H4 (cell line): Measurements from ENCODE around the gene NFATC1. TPM values are rescaled to one million over a fixed set of nuclear protein-coding genes. Genes with fewer than 3 reads are reported as not detected.

Experiments used
- DNase-seq: peaks from one replicate; pipeline ENCODE4 v3.0.0-alpha.2; 2015; ENCODE audit warnings: low spot score
- total RNA-seq: library from RNA; depleted of rRNA; stranded (reverse); fragments of >200 nt; shearing (Covaris generic); gene quantifications from 2 replicates; pipeline ENCODE4 v1.2.3, GENCODE V29; 2014

NFATC1 gene
- total RNA-seq, 1 experiment from 2014 or later = 4.3 TPM

DNA sequence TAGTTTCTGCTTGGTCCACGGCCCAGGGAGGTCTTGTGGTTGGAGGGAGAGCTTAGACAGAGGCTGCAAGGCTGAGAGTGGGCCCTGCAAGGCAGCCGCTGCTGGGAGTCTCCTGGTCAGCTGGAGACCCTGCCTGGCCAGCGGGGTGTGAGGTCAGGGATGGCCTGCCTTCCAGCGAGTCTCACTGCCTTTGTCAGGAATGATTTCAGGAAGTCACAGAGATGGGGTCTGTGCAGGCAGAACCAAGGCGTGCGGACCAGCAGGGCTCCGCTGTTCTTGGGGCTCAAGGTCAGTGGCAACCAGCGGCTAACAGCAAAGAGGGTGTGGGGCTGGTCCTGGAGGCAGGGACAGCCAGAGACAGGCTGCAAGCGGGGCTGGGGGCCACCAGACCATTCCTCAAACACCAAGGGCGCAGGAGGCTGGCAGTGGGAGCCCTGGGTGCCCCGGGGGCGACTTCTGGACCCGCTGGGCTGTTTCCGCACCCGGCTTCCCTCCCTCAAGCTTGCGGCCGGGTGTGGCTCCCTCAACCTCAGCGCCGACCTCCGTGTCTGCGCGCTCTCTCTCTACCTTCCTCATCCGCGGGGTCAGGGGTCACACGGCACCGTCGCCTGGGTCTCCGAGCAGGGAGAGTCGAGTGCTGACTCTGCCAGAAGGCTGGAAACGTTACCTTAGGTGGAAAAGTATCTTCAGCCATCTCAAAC is 159.4 kb downstream of the NFATC1 start:
- DNase-seq = no peak

DNA sequence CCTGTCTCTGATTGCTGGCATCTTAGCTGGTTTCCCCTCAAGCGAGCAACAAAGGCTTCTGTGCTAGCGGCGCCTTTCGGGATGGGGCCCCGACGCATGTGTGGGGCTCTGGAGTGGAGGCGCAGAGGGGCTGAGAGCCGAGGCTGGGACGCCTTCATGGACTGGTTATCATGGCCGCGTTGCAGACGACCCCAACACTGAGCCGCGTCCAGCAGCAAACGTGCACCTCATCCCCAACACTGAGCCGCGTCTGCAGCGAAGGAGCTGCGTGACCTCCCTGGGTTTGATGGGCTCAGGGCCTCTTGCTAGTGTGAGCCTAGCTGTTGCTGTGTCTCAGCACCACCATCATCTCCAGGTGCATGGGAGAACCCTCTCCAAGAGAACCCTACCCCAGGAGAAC is 160.2 kb downstream of the NFATC1 start:
- DNase-seq = no peak

DNA sequence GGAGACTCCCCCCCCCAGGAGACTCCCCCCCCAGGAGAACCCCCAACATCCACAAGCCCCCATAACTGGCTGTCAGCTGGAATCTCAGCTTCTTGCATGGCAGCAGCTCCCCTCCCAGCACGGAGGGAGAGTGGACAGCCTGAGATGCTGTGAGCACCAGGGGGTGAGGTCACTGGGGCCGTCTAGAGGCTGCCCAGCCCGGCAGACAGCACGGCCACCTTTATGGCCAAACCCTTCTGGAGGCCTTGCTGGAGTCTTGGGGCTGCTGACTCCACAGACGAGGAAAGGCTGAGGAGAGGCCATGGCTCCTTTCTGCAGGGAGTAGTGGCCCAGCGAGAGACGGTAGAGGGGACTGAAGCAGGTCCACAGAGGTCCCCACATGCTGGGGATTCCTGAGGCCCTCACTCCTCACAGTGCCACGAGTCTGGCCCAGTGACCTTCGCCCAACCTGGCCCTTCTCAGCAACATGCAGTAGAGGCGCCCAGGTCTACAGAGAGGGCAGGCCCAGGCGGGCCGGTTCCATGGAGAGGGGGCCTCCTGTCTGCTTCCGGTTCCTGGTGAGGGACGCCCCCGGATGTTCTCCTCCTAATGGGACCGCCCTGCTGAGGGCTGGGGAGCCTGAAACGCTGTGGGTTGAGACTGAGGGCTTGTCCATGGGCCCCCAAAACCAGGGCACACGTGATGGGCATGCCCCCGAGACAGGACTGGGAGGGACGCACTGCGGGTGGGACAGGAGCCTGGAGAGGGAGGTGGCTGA is 161.3 kb downstream of the NFATC1 start:
- no peak for DNase-seq

DNA sequence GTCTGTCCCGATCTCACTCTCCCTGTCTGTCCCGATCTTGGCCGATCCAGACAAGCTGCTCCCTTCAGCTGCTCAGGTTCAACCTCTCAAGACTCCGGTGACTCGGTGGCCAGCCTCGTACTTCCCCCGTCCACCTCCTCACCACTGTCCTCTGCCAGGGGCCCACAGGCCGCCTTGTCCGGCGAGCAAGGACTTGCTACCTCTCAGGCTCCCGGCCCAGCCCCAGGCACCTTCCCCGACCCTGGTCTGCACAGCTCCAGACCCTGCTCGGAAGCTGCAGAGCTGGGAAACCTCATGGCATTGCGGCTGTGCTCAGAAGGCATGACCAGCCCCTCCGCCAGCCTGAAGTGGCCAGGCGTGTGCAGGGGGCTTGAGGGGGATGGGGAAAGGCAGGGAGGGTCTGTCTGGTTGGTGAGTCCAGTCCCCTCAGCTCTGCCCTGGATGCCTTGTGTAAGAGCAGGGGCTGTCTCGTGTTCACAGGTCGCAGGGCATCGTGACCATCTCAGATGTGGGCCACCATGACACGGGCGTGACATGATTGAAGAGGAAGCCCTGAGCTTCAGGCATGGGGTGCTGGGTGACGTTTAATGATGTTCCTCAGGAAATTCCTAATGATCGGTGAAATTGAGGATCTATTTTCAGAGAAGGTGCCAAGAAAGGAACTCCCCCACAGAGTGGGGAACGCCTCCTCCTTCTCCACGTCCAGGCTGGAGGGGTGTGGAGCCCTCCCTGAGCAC is 162.6 kb downstream of the NFATC1 start:
- no peak for DNase-seq

DNA sequence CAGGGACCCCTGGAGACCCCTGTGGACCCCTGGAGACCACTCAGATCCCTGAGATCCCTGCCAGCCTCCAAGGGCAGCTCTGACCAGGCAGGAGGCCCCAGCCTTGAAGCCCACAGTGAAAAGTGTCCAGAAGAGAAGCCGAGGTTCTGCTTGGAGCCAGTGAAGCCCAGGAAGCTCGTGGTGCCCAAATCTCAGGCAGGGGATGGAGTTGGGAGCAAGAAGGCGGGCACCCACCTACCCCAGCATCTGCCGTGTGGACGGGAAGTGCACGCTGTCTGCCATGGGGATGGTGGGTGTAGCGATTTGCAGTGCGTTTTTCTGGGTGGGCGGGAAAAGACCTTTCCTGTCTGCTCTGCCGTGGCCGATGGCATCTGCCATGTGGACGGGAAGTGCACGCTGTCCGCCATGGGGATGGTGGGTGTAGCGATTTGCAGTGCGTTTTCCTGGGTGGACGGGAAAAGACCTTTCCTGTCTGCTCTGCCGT is 163.2 kb downstream of the NFATC1 start:
- DNase-seq = no peak

DNA sequence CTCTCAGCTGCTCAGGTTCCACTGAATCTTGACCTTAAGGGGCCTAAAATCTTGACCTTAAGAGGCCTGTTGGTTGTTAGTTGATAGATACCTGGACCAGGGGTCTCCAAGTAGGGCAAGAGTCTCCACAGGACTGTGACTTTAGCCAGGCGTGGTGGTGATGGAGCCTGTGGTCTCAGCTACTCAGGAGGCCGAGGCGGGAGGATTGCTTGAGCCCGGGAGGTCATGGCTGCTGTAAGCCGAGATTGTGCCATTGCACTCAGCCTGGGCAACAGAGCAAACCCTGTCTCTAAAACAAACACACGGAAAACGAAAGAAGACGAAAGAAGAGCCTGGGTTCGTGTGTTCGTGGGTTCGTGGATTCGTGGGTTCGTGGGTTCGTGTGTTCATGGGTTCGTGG is 163.7 kb downstream of the NFATC1 start:
- no peak for DNase-seq

DNA sequence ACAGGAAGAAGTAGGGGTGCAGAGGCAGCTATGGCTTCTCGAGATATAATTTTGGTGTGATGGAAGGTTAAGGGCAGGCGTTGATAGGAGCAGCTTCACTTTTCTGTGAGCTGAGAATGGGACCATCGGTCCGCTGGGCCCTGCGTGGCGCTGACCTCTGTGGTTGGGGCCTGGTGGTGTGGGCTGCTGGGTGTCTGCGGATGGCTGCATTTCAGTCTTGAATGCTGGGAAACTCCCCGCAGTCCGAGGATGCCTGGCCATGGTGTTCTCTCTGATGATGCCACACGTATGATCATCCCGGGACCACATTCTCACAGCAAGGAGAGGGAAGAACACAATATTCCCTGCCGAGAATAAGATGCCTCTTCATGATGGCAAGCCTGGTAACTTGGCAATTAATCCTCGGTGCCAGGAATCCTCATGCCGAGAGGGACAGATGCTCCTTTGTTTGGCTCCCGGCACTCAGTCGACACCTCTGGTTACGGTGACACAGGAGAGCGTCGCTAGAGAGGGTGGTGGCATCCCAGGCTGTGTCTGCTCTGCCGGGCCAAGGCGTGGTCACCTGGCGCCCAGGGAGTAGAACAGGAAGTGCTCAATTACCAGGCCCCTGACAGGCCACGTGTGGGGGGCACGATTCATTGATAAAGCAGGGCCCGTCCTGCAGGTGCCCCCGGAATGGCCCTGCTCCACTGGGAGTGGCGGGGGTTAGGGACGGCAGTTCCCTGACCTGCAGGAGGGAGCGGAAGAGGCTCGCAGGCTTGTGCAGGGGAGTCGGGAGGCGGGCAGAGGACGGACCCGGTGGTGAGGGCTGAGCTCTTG is 164.5 kb downstream of the NFATC1 start:
- no peak for DNase-seq

DNA sequence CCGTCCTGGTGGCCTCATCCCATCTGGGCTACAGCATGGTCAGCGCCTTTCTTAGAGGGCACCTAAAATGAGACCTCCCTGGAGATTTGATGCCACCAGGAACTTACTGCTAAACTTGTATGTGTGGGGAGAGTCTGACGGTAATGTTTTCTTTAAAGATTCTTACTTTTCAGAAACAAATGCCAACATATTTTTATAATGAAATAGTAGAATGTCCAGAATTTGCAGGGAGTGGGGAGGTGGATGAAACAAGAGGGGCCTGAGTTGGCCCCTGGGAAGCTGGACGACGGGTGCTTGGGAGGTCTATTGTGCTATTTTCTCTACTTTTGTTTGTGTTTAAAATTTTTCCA is 165.1 kb downstream of the NFATC1 start:
- DNase-seq = no peak

DNA sequence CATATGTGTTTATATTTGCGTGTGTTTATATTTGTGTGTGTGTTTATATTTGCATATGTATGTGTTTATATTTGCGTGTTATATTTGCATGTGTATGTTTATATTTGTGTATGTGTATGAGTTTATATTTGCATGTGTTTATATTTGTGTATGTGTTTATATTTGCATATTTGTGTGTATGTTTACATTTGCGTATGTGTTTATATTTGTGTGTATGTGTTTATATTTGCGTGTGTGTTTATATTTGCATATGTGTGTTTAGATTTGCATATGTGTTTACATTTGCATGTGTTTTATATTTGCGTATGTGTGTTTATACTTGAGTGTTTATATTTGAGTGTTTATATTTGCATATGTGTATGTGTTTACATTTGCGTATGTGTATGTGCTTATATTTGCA is 168.2 kb downstream of the NFATC1 start:
- no peak for DNase-seq

DNA sequence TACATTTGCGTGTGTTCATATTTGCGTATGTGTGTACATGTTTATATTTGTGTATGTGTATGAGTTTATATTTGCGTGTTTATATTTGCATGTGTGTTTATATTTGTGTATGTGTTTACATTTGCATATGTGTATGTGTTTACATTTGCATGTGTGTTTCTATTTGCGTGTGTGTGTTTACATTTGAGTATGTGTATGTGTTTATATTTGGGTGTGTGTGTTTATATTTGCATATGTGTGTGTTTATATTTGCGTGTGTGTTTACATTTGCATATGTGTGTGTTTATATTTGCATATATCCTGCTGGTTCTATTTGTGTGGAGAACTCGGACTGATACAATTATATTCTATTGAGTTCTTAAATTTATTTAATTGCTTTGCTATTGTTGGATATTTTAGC is 168.7 kb downstream of the NFATC1 start:
- DNase-seq = no peak

DNA sequence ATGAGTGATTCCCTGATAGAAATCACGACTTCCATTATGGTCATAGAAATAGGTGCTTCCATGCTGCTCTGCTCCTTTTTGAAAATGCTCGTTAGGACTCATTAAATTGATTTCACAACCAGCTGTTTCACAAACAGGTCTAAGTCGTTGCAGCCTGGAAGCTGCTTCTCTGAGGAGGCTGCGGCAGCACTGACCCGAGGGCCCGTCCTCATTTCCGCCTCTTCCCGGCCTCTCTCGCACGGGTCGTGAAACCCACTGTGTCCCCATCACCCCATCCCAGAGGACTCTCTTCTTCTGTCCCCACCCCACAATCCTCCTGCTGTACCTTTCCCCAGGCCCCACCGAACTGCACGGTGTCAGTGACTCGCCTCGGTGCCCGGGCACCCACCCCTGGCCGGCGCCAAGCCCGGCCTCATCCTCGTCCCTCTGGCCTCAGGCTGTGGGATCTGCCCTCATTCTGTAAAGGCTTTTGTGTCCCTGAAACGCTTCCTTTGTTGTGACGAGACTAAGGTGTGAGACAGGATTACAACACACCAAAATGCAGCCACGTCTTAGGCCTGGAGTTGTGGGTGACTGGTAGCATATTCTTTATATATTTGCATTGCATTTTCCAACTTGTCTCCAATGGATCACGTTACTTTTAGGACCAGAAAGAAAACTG is 171.2 kb downstream of the NFATC1 start:
- DNase-seq = no peak

DNA sequence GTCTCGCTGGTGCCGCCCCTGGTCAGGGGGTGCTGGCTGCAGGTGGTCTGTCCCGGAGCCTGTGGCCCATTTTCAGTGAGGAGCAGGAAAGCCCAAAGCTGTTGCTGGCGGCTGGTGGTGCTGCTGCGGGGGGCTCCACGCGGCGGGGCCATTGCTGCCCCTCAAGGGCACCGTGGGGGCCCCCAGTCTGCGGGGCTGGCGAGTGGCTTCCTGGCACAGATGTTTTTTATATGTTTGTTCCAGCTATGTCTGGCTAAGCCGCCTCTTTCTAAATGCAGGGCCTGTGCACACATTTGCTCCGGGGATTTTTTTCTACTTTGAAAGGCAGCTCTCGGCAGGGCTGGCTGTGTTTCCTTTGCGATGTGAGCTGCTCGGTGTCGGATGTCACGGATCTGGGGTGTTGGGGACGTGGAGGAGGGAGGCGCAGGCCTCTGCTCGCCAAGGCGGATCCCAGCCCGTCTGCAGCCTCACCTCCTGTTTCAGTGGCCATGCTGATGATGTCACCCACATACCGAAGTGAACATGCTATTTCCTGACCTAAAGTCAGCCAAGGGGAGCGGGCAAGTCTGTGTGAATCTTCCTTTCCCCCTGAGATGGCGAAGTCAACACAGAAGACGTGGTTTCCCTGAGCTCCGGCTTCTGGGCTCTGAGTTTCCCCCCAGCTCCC is 171.9 kb downstream of the NFATC1 start:
- peak; percentile 92 for DNase-seq

DNA sequence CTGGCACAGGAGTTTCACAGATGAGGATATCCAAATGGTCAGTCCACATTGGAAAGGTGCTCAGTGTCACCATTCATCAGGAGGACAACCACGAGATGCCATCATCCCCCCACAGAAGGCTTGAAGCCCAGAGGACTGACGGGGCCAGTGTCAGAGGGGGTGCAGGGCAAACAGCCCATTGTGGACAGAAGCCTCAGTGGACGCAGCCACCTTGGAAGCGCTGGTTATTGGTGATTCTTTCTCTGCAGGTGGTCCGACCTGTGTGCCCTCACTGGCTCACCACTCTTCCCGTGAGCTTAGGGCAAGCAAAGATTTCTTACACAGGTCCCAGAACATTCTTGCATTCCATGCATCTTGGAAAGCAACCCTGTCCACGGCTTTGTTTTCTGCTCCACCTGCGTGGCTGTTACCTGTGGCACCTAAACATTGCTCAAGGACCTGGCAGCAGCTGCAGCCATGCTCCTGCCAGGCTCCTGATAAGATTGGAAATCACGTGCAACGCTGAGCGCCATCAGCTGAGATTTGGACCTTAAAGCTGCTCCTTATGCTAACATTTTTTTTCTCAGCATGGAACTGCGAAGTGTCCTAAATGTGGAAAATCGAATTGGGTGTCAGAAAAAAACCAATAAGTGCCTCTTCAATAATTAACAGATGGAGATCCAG is 172.9 kb downstream of the NFATC1 start:
- DNase-seq = no peak

DNA sequence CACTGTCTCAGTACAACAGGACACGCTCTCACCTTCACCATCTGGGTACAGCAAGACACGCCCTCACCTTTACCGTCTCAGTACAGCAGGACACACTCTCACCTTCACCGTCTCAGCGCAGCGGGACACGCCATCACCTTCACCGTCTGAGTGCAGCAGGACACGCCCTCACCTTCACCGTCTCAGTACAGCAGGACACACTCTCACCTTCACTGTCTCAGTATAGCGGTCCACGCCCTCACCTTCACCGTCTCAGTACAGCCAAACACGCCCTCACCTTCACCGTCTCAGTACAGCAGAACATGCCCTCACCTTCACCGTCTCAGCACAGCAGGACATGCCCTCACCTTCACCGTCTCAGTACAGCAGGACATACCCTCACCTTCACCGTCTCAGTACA is 174.0 kb downstream of the NFATC1 start:
- DNase-seq = no peak

DNA sequence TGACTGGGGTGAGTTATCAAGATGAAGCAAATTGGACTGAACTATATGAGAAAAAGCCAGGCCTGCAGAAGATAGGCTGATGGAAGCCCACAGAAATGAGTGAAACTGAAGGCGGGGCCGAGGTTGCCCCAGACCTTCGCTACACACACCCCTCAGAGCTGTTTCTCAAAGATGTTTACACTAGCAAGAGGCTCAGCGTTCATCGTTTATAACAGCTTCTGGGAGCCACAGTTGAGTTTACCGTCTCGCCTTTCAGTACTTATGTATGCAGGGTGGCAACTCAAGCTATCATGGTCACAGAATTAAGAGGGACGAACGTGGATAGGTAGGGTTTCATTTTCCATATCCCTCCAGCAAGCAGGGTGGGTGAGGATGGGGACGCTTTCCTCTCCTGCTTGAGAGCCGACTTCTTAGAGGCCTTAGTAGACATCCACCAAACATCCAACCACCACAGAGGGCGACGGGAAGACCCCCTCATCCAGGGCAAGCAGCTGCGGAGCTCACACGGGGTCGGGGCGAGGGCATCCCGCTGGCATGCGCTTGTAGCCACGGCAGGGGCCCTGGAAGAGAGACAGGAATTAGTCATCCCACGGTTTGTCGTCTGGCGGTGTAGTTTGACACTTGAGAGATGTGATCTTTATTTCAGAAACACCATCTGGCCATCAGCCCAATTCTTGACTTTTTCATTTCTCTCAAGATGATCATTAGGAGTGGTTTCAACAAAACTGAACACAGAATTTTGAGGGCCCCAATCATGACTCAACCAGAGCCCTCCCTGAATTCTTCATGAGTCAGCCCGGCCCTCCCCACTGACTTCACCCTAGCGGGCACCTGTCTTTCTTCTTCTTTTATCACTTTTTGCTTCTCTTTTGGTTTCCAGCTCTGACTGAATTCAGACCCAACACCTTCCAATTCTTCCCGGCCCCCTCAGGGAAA is 174.8 kb downstream of the NFATC1 start:
- peak; percentile 74 for DNase-seq

DNA sequence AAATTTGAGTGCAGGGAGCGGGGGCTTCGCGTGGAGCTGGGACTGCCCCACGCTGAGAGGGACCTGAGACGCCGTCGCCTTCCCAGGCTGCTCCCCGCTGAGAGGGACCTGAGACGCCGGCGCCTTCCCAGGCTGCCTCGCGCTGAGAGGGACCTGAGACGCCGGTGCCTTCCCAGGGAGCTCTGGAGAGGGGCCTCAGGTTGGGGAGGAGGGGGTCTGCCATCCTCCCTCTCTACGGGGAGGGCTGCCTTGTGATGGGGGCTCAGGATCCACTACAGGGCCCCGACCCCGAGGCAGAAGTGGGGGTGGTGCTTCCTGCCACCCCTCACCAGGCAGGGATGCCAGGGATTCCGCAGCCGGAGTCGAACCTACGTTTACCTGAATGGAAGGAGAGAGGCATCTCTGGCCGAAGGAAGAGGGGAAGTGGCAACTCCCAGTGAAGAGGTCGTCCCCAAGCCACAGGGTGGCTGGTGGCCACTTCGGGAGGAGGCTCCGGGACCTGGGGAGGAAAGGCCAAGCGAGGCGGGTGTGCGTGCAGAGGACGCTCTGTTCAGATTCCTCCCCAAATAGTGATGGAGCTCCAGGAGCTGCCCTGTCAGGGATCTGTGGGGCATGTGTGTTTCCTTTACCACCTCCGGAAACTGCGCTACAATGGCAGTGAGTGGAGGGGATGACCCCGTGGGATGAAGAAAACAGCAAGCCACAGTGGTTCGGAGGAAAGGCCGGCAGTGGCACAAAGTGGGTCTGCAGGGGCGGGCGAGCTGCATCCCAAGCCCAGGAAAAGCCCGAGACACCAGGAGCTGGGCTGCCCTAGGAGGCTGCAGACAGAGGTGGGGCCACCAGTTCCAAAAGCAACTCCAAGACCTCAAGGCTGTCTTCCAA is 175.7 kb downstream of the NFATC1 start:
- no peak for DNase-seq

DNA sequence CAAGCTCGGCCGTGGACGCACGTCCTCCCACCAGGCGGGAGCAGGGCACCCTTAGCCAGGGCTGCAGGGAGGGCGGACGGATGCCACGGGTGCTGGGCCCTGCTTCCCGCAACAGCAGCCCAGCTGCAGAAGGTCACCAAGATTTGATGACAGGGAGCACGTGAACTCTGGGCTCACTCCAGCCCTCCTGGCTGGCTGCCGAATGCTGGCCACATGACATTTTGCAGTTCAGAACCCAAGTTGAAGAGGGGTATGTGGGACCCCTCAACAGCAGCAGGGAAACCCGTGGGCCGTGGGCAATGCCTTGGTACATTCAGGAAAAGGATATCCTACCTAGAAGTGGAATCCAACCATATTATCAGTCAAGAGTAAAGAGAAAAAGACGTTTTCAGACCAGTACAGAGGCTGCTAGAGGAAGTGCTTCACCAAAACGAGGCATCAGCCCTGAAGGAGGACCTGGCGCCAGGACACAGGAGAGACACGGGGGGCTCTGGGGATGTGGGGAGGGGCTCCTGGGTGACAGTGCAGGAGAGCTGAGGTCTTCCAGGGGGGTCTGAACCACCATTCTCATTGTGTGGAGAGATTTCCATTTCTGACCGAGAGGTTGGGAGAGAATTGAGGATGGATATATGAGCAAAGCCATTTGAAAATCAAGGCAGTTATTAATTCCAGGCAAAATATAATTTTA is 176.5 kb downstream of the NFATC1 start:
- no peak for DNase-seq
